ENCODE measurements around the gene APOA4.
A peak's percentile ranks its signal among the peaks of the same experiment; 100 is the strongest.

The APOA4 gene

GRCh38 chr11:116787786-116788486 lies 35.2 kb downstream of the APOA4 start, which contains the start of gene ZPR1 (continued):
- TF ChIP-seq, protein P1, sequence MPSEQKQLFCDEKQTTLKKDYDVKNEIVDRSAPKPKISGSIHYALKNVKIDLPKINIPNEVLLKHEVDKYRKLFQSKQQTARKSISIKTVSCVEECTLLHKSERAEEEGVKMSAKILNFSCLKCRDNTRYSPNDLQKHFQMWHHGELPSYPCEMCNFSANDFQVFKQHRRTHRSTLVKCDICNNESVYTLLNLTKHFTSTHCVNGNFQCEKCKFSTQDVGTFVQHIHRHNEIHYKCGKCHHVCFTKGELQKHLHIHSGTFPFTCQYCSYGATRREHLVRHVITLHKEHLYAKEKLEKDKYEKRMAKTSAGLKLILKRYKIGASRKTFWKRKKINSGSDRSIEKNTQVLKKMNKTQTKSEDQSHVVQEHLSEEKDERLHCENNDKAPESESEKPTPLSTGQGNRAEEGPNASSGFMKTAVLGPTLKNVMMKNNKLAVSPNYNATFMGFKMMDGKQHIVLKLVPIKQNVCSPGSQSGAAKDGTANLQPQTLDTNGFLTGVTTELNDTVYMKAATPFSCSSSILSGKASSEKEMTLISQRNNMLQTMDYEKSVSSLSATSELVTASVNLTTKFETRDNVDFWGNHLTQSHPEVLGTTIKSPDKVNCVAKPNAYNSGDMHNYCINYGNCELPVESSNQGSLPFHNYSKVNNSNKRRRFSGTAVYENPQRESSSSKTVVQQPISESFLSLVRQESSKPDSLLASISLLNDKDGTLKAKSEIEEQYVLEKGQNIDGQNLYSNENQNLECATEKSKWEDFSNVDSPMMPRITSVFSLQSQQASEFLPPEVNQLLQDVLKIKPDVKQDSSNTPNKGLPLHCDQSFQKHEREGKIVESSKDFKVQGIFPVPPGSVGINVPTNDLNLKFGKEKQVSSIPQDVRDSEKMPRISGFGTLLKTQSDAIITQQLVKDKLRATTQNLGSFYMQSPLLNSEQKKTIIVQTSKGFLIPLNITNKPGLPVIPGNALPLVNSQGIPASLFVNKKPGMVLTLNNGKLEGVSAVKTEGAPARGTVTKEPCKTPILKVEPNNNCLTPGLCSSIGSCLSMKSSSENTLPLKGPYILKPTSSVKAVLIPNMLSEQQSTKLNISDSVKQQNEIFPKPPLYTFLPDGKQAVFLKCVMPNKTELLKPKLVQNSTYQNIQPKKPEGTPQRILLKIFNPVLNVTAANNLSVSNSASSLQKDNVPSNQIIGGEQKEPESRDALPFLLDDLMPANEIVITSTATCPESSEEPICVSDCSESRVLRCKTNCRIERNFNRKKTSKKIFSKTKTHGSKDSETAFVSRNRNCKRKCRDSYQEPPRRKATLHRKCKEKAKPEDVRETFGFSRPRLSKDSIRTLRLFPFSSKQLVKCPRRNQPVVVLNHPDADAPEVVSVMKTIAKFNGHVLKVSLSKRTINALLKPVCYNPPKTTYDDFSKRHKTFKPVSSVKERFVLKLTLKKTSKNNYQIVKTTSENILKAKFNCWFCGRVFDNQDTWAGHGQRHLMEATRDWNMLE (tag by site-specific recombination; conservative IDR thresholded peaks at IDR 0.05; ENCODE audit: low read depth), result peak; percentile 47
- TF ChIP-seq YY1 (tag by site-specific recombination; IDR thresholded peaks at IDR 0.05), result peak; percentile 49; the same call in 1 of the 2 replicates
- TF ChIP-seq KLF10 (tag by site-specific recombination; IDR thresholded peaks at IDR 0.05), result peak; percentile 83

GRCh38 chr11:116787436-116787785 lies 35.7 kb downstream of the APOA4 start:
- Histone ChIP-seq H3K9me3 (ENCODE audit: control insufficient read depth, insufficient read depth, low read depth, low read length) (no peaks in the 10 kb centered on the region), H3K4me3 (ENCODE audit: low read depth, low read length) (peak overlapping the region; percentile 81), H3K27ac (ENCODE audit: extremely low read depth, low read depth, low read length) (no peak overlapping the region; the same call in 1 of the 2 replicates), H3K36me3 (ENCODE audit: control insufficient read depth in 2 of 2, insufficient read depth in 1 of 2, low read length in 2 of 2) (peaks cover 0 to 46% of the 10 kb centered on the region in 2 experiments; a peak in 1 of 3 replicates), H3K4me1 (ENCODE audit: control insufficient read depth, insufficient read depth, low read length) (no peaks in the 10 kb centered on the region)
- ChIA-PET POLR2A (interaction anchor here (1.3 to 2.6 kb wide), 4 partner anchors 14 to 357 kb away, joined by 6 to 14 read pairs (median 7); partner anchors contain the start of genes BUD13 and PAFAH1B2), CTCF (interaction anchor here (0.6 to 3.0 kb wide), 6 partner anchors 15 to 363 kb away, joined by 3 to 16 read pairs (median 6); no protein-coding TSS in a partner anchor)
- TF ChIP-seq ZNF335 (tag by site-specific recombination; conservative IDR thresholded peaks at IDR 0.05) (peak; percentile 57), PRDM1 (tag by site-specific recombination; IDR thresholded peaks at IDR 0.05) (0 out of 2 replicates have a peak, but pooled peaks have one; percentile 8), ZNF510 (tag by site-specific recombination; IDR thresholded peaks at IDR 0.05; ENCODE audit: insufficient replicate concordance) (no peak)

- Histone ChIP-seq H3K9me3 (ENCODE audit: control insufficient read depth, insufficient read depth, low read depth, low read length) (no peaks in the 10 kb centered on the region), H3K4me3 (ENCODE audit: low read depth, low read length) (peak overlapping the region; percentile 81), H3K27ac (ENCODE audit: extremely low read depth, low read depth, low read length) (no peak overlapping the region), H3K4me1 (ENCODE audit: control insufficient read depth, insufficient read depth, low read length) (no peaks in the 10 kb centered on the region), H3K36me3 (ENCODE audit: control insufficient read depth in 2 of 2, insufficient read depth in 1 of 2, low read length in 2 of 2) (peaks cover 0 to 51% of the 10 kb centered on the region in 2 experiments; a peak in 1 of 3 replicates)
- CTCF ChIA-PET, result interaction anchor here (0.6 to 3.0 kb wide), 8 partner anchors 13 to 440 kb away, joined by 3 to 16 read pairs (median 4); no protein-coding TSS in a partner anchor
- POLR2A ChIA-PET, result interaction anchor here (1.3 to 2.6 kb wide), 4 partner anchors 14 to 357 kb away, joined by 4 to 14 read pairs (median 6); partner anchors contain the start of genes BUD13 and PAFAH1B2
- TF ChIP-seq GFI1B (tag by site-specific recombination; IDR thresholded peaks at IDR 0.05) (no peak), KLF16 (tag by site-specific recombination; IDR thresholded peaks at IDR 0.05) (no peak), ZNF341 (tag by site-specific recombination; IDR thresholded peaks at IDR 0.05; ENCODE audit: low read depth) (no peak), KLF1 (tag by site-specific recombination; IDR thresholded peaks at IDR 0.05) (no peak), ZFP41 (tag by site-specific recombination; IDR thresholded peaks at IDR 0.05; ENCODE audit: borderline replicate concordance) (no peak), MEIS1 (CRISPR knock-in tag; IDR thresholded peaks at IDR 0.05; ENCODE audit: borderline replicate concordance) (no peak), ZNF146 (tag by site-specific recombination; IDR thresholded peaks at IDR 0.05) (no peak), ZNF324 (tag by site-specific recombination; IDR thresholded peaks at IDR 0.05) (no peak), SALL2 (tag by site-specific recombination; IDR thresholded peaks at IDR 0.05; ENCODE audit: borderline replicate concordance) (no peak), ZNF558 (tag by site-specific recombination; IDR thresholded peaks at IDR 0.05) (no peak), AEBP2 (tag by site-specific recombination; IDR thresholded peaks at IDR 0.05; ENCODE audit: borderline replicate concordance) (no peak)
- TF ChIP-seq, protein P2, sequence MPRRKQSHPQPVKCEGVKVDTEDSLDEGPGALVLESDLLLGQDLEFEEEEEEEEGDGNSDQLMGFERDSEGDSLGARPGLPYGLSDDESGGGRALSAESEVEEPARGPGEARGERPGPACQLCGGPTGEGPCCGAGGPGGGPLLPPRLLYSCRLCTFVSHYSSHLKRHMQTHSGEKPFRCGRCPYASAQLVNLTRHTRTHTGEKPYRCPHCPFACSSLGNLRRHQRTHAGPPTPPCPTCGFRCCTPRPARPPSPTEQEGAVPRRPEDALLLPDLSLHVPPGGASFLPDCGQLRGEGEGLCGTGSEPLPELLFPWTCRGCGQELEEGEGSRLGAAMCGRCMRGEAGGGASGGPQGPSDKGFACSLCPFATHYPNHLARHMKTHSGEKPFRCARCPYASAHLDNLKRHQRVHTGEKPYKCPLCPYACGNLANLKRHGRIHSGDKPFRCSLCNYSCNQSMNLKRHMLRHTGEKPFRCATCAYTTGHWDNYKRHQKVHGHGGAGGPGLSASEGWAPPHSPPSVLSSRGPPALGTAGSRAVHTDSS (tag by site-specific recombination; IDR thresholded peaks at IDR 0.05), result no peak
- TF ChIP-seq, protein P3, sequence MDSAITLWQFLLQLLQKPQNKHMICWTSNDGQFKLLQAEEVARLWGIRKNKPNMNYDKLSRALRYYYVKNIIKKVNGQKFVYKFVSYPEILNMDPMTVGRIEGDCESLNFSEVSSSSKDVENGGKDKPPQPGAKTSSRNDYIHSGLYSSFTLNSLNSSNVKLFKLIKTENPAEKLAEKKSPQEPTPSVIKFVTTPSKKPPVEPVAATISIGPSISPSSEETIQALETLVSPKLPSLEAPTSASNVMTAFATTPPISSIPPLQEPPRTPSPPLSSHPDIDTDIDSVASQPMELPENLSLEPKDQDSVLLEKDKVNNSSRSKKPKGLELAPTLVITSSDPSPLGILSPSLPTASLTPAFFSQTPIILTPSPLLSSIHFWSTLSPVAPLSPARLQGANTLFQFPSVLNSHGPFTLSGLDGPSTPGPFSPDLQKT (IDR thresholded peaks at IDR 0.05; ENCODE audit: borderline replicate concordance, low read depth, low read length), result no peak
Observed at GRCh38 chr11:116786966-116787365, 36.1 kb downstream of the APOA4 start.
